OCI-LY7 (cell line): Measurements from ENCODE around the gene POLDIP3.

Experiments used
- EZH2phosphoT487 ChIP-seq: fragments of 200-600 bp; sonication (generic); IDR thresholded peaks from 2 replicates; pipeline ENCODE4 v1.6.1; 2018; ENCODE audit warnings: low read depth, borderline replicate concordance, mild to moderate bottlenecking, mixed run types, antibody characterized with exemption, low read length, moderate library complexity, mixed read lengths
- TF ChIP-seq, protein P1 (sequence below): fragments of 200-600 bp; sonication (generic); conservative IDR thresholded peaks from 2 replicates; pipeline ENCODE4 v1.5.1; 2014; ENCODE audit warnings: mild to moderate bottlenecking, antibody characterized with exemption, low read length, moderate library complexity, mixed read lengths

DNA sequence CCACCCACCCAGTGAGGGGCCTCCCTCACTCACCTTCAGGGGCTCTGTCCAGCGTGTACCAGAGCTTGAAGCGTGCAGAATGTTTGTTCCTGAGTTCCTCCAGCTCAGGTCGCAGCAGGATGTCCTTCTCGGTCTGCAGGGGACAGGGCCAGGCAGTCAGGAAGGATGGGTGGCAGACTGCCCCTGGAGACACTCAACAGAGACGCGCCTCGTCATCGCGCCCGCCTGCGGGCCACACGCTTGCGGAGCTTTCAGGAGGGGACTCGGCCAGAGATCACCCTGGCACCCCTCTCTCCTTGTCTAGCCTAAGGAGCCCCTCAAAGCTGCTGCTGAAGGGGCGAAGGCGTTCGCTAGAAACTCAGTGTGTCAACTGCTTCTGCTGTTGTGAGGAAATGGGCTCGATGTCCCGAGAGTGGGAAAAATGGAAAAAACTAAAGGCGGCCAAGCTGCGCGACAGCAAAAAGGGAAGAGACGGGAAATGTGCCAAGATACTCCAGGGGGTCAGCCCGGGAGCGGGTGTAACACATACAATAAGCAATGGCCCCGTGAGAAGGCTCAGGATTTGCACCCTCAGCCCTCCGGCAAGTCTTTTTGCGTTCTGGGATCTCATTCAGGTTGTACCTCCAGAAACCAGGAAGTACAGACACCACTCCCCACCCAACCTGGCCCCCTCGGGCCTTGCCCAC is 9.2 kb upstream of the POLDIP3 start:
- TF ChIP-seq, protein P1, sequence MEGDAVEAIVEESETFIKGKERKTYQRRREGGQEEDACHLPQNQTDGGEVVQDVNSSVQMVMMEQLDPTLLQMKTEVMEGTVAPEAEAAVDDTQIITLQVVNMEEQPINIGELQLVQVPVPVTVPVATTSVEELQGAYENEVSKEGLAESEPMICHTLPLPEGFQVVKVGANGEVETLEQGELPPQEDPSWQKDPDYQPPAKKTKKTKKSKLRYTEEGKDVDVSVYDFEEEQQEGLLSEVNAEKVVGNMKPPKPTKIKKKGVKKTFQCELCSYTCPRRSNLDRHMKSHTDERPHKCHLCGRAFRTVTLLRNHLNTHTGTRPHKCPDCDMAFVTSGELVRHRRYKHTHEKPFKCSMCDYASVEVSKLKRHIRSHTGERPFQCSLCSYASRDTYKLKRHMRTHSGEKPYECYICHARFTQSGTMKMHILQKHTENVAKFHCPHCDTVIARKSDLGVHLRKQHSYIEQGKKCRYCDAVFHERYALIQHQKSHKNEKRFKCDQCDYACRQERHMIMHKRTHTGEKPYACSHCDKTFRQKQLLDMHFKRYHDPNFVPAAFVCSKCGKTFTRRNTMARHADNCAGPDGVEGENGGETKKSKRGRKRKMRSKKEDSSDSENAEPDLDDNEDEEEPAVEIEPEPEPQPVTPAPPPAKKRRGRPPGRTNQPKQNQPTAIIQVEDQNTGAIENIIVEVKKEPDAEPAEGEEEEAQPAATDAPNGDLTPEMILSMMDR: no peak
- TF ChIP-seq EZH2phosphoT487: no peak
